Mucosa of rectum (tissue), 2 donors: ENCODE measurements around the gene IFIH1.

Experiments used
- H3K27ac ChIP-seq, 2 donors: one replicate each; pipeline ENCODE4 v1.7.0; 2013; ENCODE audit warnings: inconsistent platforms in 2 of 2, low read depth in 2 of 2, low read length in 2 of 2
- H3K27me3 ChIP-seq, 2 donors: one replicate each; pipeline ENCODE4 v1.7.0; 2013; ENCODE audit warnings: low read length in 2 of 2; ENCODE audit not compliant: control insufficient read depth in 2 of 2, insufficient read depth in 2 of 2
- H3K36me3 ChIP-seq, 2 donors: one replicate each; pipeline ENCODE4 v1.7.0; 2013; ENCODE audit warnings: low read length in 2 of 2; ENCODE audit not compliant: control insufficient read depth in 2 of 2, insufficient read depth in 2 of 2
- H3K4me1 ChIP-seq, 2 donors: one replicate each; pipeline ENCODE4 v1.7.0; 2013; ENCODE audit warnings: low read length in 2 of 2, mild to moderate bottlenecking in 1 of 2; ENCODE audit not compliant: control insufficient read depth in 2 of 2, insufficient read depth in 2 of 2
- H3K4me3 ChIP-seq, 2 donors: one replicate each; pipeline ENCODE4 v1.7.0; 2013; ENCODE audit warnings: low read length in 2 of 2
- H3K9ac ChIP-seq, 2 donors: one replicate each; pipeline ENCODE4 v1.7.0; 2013; ENCODE audit warnings: low read length in 2 of 2, low read depth in 1 of 2, mild to moderate bottlenecking in 1 of 2
- H3K9me3 ChIP-seq, 2 donors: one replicate each; pipeline ENCODE4 v1.7.0; 2013; ENCODE audit warnings: low read length in 2 of 2; ENCODE audit not compliant: control insufficient read depth in 2 of 2
- donor health status: healthy.
- donor health status: Normal muscosa, but diverticular disease.

The IFIH1 gene

DNA sequence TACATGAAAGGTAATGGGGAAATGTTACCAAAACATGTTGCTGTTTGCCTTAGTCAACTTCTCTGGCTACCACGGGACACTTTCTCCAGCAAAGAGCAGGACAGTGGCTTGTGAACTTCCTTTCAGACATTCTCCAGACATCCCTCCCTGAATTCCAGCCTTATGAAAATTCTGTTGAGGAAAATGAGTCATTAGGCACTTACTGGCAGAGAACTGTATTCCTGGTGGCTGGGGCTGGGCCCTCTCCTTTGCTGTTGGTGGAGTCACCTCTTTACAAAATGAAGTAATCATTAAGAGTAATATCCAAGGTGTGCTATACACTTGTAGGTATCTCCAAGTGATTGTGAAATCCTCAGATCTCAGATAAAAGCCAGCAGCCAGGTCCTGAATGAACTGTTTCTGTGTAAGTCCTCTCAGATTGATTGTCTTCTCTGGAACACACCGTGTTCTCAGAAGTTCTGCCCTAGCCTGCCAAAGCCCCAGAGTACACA is 73.9 kb downstream of the IFIH1 start:
- no peaks in the 10 kb centered on the region for H3K4me1 ChIP-seq
- no peaks in the 10 kb centered on the region for H3K27me3 ChIP-seq
- no peak overlapping the region for H3K9ac ChIP-seq
- H3K27ac ChIP-seq, result no peak overlapping the region
- H3K4me3 ChIP-seq, result no peak overlapping the region
- no peaks in the 10 kb centered on the region for H3K9me3 ChIP-seq
- H3K36me3 ChIP-seq, result no peaks in the 10 kb centered on the region

DNA sequence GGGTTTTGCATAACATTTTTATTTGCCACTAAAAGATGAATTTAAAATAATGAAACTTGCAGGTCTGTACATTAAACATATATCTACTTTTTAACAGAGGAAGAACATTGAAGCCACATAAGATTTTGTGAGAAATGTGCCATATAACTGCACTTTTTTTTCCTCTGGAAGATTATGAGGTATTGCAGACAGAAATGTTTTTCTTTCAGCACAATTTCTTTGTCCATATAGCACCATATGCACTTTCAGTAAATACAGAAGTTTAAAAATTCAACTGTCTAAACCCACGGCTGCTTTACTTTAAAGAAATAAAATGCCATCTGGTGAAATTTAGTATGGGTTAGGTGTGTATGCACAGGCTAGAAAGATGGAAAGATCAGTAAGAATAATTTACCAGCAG is 74.8 kb downstream of the IFIH1 start:
- no peaks in the 10 kb centered on the region for H3K27me3 ChIP-seq
- no peak overlapping the region for H3K27ac ChIP-seq
- H3K4me1 ChIP-seq, result no peaks in the 10 kb centered on the region
- H3K36me3 ChIP-seq, result no peaks in the 10 kb centered on the region
- H3K9ac ChIP-seq, result no peak overlapping the region
- H3K9me3 ChIP-seq, result no peaks in the 10 kb centered on the region
- H3K4me3 ChIP-seq, result no peak overlapping the region

DNA sequence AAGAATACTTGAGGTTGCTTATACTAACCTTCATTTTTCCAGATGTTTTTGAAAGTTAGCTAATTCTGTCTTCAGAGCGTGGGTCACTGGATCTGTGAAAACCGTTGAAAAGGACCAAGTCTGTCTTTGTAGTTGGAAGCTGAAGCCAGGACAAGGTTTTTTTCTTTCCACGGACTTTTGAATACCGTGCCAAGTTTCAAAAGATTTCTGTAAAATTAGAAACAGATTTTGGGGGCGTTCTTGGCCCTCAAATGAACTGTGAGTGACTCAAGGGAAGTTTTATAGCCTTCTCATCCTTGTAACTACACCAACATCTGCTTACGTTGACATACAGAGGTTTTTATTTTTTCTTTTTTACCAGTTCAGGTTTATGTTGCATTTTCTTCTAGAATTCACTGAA is 75.2 kb downstream of the IFIH1 start, which contains the start of gene FAP:
Gene FAP (minus strand): TSS at position 152 of the 400 bp plus-strand sequence. CDS start 118 bp downstream, at position 34.
- no peaks in the 10 kb centered on the region for H3K4me1 ChIP-seq
- no peaks in the 10 kb centered on the region for H3K36me3 ChIP-seq
- H3K9ac ChIP-seq, result no peak within 1 kb of the TSS
- no peaks in the 10 kb centered on the region for H3K27me3 ChIP-seq
- H3K4me3 ChIP-seq, result no peak within 1 kb of the TSS
- no peak within 1 kb of the TSS for H3K27ac ChIP-seq
- no peaks in the 10 kb centered on the region for H3K9me3 ChIP-seq

DNA sequence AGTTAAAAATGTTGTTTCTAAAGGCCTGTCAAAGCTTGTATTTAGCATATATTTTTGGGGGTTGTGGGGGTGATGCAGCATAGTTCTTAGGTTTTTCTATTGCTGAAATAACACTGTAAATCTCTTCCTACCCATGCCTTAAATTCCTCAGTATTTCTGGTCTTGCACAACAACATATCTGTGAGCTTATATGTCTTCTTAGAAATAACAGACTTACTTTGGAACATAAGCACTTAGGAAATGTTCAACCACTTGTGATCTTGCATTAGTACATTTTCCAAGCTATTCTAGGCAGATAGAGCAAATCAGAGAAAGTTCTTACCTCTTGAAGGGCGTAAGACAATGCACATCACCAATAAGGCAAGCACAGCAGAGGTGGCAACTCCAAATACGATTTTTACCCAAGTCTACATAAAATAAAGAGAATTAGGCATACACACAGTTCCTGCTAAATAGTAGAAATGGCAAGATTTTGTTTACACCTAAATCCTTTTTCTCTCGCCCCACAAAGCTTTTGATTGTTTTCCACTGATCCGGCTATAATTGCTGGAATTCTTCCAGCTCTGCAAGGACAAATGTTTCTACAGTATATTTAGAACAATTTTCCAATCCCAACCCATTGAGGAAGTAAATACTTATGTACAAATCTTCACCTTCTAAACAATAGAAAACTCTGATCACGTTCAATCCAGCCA is 75.8 kb downstream of the IFIH1 start:
- Histone ChIP-seq H3K27me3 (no peaks in the 10 kb centered on the region), H3K36me3 (no peaks in the 10 kb centered on the region), H3K9me3 (no peaks in the 10 kb centered on the region), H3K9ac (no peak overlapping the region), H3K4me3 (no peak overlapping the region), H3K4me1 (no peaks in the 10 kb centered on the region), H3K27ac (no peak overlapping the region)

DNA sequence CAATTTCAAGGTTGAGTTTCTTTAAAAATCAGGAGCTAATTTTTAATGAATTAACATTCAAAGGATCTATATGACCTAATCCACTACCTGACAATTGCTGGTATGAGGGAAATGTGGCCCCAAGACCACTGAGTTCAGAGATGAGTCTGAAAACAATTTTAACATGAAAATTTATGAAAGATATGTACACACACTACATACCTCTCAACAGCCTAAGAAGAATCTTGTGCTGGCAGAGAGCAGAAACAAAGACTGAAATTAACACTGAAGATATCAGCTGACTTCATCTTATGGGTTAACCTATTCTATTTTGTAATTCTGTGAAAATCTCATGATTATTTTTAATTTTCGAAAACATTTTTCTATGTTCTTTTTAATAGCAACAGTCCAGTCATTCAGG is 76.9 kb downstream of the IFIH1 start:
- no peak overlapping the region for H3K4me3 ChIP-seq
- H3K9ac ChIP-seq, result no peak overlapping the region
- H3K27me3 ChIP-seq, result no peaks in the 10 kb centered on the region
- H3K4me1 ChIP-seq, result no peaks in the 10 kb centered on the region
- no peaks in the 10 kb centered on the region for H3K9me3 ChIP-seq
- no peaks in the 10 kb centered on the region for H3K36me3 ChIP-seq
- H3K27ac ChIP-seq, result no peak overlapping the region

DNA sequence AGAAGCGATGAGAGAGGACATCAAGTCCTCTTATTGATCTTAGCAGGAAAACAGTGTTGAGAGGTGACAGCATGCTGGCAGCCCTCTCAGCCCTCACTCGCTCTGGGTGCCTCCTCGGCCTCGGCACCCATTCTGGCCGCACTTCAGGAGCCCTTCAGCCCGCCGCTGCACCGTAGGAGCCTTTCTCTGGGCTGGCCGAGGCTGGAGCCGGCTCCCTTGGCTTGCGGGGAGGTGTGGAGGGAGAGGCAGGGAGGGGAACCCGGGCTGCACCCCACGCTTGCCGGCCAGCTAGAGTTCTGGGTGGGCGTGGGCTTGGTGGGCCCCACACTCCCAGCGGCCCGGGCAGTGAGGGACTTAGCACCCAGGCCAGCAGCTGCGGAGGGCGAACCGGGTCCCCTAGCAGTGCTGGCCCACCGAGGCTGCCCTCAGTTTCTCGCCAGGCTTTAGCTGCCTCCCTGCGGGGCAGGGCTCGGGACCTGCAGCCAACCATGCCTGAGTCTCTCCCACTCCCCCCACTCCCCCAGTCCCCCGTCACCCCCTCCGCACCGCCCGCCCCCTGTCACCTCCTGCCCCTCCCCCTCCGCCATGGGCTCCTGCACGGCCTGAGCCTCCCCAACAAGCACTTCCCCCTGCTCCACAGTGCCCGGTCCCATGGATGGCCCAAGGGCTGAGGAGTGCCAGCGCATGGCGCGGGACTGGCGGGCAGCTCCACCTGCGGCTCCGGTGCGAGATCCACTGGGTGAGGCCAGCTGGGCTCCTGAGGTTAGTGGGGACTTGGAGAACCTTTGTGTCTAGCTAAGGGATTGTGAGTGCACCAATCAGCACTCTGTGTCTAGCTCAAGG is 83.6 kb downstream of the IFIH1 start:
- Histone ChIP-seq H3K4me3 (no peak overlapping the region), H3K9me3 (no peaks in the 10 kb centered on the region), H3K4me1 (no peaks in the 10 kb centered on the region), H3K27me3 (no peaks in the 10 kb centered on the region), H3K36me3 (no peaks in the 10 kb centered on the region), H3K27ac (no peak overlapping the region), H3K9ac (no peak overlapping the region)

DNA sequence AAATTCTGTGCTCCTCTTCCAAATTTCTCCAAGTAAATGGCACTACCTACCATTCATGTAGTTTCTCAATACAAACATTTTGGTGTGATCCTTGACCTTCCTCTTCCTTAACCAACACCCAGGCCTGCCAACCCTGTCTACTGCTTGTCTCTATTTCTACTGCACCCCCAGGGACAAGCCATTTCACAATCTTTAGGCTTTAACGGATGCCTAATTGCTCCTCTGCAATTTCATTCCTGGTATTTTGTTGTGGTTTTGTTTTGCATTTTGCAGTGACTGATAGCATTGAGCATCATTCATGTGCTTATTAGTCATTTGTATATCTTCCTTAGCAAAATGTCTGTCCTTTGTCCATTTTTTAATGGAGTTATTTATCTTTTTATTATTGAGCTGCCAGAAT is 85.3 kb downstream of the IFIH1 start:
- no peaks in the 10 kb centered on the region for H3K9me3 ChIP-seq
- H3K36me3 ChIP-seq, result no peaks in the 10 kb centered on the region
- no peaks in the 10 kb centered on the region for H3K4me1 ChIP-seq
- H3K4me3 ChIP-seq, result no peak overlapping the region
- H3K27me3 ChIP-seq, result no peaks in the 10 kb centered on the region
- no peak overlapping the region for H3K9ac ChIP-seq
- H3K27ac ChIP-seq, result no peak overlapping the region

DNA sequence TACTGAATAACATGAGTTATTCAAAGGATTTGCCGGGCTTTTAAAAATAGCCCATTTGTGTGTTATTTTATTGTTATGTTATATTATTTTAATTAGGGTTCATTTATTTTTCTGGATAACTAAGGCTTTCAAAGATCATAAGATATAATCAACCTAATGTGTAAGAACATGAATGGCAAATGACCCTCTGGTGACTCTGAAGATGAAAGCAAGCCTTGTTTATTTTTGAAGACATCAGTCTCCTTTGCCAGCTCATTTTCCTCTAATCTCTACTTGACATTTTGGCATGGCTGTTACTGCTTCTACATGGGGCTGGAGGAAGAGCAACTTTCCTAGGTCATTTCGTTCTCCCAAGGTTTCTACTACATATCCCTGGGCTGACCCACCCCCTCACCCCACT is 85.8 kb downstream of the IFIH1 start:
- no peaks in the 10 kb centered on the region for H3K36me3 ChIP-seq
- no peak overlapping the region for H3K27ac ChIP-seq
- H3K4me3 ChIP-seq, result no peak overlapping the region
- no peak overlapping the region for H3K9ac ChIP-seq
- H3K4me1 ChIP-seq, result no peaks in the 10 kb centered on the region
- H3K9me3 ChIP-seq, result no peaks in the 10 kb centered on the region
- H3K27me3 ChIP-seq, result no peaks in the 10 kb centered on the region

DNA sequence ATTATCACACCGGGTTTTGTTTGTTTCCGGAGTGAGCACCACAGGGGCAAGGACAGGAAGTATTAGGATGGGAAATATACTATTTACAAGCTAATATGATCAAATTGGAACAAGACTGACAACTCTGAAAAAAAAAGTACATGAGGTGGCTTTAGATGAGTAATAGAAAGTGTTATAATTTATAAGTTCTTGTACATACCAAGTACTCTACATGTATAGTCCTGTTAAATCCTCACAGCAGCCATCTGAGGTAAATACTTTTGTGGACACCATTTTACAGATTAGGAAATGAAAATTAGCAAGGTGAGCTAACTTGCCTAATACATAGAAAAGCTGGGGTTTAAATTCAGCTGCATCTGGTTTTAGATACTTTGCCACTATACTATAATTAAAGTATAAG is 86.5 kb downstream of the IFIH1 start:
- no peaks in the 10 kb centered on the region for H3K4me1 ChIP-seq
- H3K36me3 ChIP-seq, result no peaks in the 10 kb centered on the region
- no peaks in the 10 kb centered on the region for H3K9me3 ChIP-seq
- no peak overlapping the region for H3K9ac ChIP-seq
- no peak overlapping the region for H3K27ac ChIP-seq
- H3K27me3 ChIP-seq, result no peaks in the 10 kb centered on the region
- no peak overlapping the region for H3K4me3 ChIP-seq

DNA sequence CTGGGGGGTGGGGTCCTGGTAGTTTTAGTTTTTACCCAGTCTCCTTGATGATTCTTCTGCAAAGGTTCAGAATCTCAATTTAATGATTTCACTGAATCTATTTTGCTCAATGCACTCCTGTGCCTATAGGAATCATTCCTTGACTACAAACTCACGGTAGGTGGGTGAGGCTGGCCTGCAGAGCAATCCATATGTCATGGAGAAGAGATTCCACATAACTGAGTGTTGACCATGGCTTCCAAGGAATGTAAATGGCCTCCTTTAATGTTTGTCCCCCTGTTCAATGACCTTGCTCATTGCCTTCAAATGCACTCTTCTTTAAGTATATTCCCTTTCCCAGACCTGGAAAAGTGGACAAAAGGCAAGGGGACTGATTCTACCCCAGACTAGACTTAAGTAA is 87.7 kb downstream of the IFIH1 start:
- Histone ChIP-seq H3K27ac (no peak overlapping the region), H3K9me3 (no peaks in the 10 kb centered on the region), H3K27me3 (no peaks in the 10 kb centered on the region), H3K4me3 (no peak overlapping the region), H3K9ac (no peak overlapping the region), H3K36me3 (no peaks in the 10 kb centered on the region), H3K4me1 (no peaks in the 10 kb centered on the region)
